Stimulated activated naive CD8-positive, alpha-beta T cell treated with anti-CD3 and anti-CD28 coated beads, Interleukin-15, amount 100 ng/mL, for 72 hours (primary cell): Measurements from ENCODE around the gene ATP6V0E2.
"Not testable (repeated sequence)": the region's sequence is repeated elsewhere in the genome, so short reads cannot be mapped to it uniquely, and the experiment has no call there.

Source experiments
- ATAC-seq: fragments of 150-1000 bp; cut with Tn5 transposase; 2 replicates; pipeline ENCODE4 v1.10.0; 2021; ENCODE audit warnings: mild to moderate bottlenecking, moderate library complexity
- DNase-seq, 2 donors: peaks; one replicate each; pipeline ENCODE4 v3.0.0; 2021 to 2022
- H3K27ac Mint-ChIP-seq, 2 donors: one replicate each; pipeline ENCODE4 v1.8.0; 2022; ENCODE audit warnings: mild to moderate bottlenecking in 2 of 2, mixed read lengths in 2 of 2, moderate library complexity in 2 of 2
- H3K27me3 Mint-ChIP-seq: one replicate; pipeline ENCODE4 v1.8.0; 2022; ENCODE audit warnings: mixed read lengths
- H3K4me1 Mint-ChIP-seq: one replicate; pipeline ENCODE4 v1.8.0; 2022; ENCODE audit warnings: mild to moderate bottlenecking, mixed read lengths
- H3K4me3 Mint-ChIP-seq, 2 donors: one replicate each; pipeline ENCODE4 v1.8.0; 2022; ENCODE audit warnings: mild to moderate bottlenecking in 2 of 2, mixed read lengths in 2 of 2, moderate library complexity in 1 of 2
- H3K9me3 Mint-ChIP-seq, 2 donors: one replicate each; pipeline ENCODE4 v1.8.0; 2022; ENCODE audit warnings: mixed read lengths in 2 of 2

Gene ATP6V0E2

GRCh38 chr7:149879271-149879743 lies 5.5 kb downstream of the ATP6V0E2 start:
- no peak for ATAC-seq
- H3K4me1 Mint-ChIP-seq = peaks cover 58% of the 10 kb centered on the region
- H3K9me3 Mint-ChIP-seq = no peaks in the 10 kb centered on the region
- peak overlapping the region in 1 of 2 donors; percentile 48 for H3K27ac Mint-ChIP-seq
- no peak overlapping the region for H3K4me3 Mint-ChIP-seq
- no peak for DNase-seq
- no peaks in the 10 kb centered on the region for H3K27me3 Mint-ChIP-seq

DNA sequence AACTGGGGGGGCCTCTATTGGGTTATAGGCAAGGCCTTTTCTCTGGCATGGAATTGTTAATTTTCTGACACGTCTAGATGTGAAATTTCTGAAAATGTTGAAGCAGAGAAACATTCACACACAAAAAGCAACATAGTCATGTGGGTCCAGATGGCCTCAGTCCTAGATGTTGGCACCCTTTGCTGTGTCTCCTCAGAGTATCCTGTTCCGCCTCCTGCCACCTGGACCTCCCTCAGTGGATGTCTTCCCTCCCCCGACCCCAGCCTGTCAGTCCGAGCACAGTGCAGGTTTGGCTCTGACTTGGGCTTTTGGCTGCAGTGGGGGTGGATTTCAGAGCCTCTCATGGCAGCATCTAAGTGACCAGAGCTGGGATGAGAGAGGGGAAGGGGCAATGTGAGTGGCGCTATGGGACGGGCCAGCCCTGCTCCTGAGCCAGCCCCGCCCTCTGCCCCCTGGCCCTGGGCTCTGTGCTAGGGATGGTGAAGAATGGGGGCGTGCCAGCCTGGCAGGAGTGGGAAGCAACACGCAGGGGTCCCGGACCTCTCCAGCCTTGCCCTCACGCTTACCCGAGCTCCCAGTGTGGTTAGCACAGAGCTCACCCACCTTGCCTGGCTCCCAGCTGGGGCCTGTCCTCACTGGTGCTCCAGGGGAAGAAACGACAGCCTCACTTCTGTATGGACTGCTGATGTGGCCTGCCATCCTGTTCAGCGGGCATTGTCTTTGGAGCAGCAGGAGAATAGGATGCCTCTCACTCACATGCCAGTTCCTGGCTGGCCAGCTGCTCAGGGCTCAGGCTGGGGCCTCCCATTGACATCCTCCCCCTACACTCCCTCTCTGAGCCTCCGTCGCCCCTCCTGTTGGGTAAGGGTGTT lies 6.2 kb downstream of the ATP6V0E2 start:
- ATAC-seq (no peak), DNase-seq (no peak)
- H3K27me3 Mint-ChIP-seq = no peaks in the 10 kb centered on the region
- H3K27ac Mint-ChIP-seq = peak overlapping the region in 1 of 2 donors; percentile 42
- no peak overlapping the region for H3K4me3 Mint-ChIP-seq
- no peaks in the 10 kb centered on the region for H3K9me3 Mint-ChIP-seq
- peaks cover 51% of the 10 kb centered on the region for H3K4me1 Mint-ChIP-seq

DNA sequence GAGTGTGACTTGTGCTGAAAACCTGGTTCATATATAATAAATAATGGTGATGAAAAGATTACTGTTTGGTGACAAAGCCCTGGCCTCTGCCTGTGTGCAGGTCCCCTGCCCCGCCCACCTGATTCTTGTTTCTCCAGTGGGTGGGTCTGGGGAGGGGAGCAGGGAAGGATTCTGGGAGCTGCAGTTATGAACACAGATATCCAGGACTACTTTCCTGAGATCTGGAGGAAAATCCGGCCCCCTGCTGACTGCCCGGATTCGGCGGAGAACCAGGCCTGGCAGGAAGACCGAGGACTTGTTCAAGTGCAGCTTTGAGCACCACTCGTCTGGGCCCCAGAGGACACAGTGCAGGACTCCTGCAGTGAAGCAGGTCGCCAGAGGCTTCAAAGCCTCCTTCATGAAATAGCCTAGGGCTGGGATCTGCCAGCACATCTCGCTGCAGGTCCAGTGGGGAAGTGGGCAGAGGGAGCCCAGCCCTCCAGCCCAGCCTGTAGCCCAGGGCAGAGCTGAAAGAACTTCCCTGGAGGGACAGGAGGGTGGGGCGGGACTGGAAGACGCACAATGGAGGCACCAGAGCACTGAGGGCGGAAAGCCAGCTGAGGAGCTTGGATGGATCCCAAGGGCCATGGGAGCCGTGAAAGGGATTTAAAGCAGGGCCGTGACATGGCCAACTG lies 7.0 kb downstream of the ATP6V0E2 start:
- no peaks in the 10 kb centered on the region for H3K9me3 Mint-ChIP-seq
- no peak for DNase-seq
- ATAC-seq = no peak
- H3K4me1 Mint-ChIP-seq = peaks cover 43% of the 10 kb centered on the region
- H3K27me3 Mint-ChIP-seq = no peaks in the 10 kb centered on the region
- H3K27ac Mint-ChIP-seq = peak overlapping the region in 1 of 2 donors; percentile 84
- no peak overlapping the region for H3K4me3 Mint-ChIP-seq

DNA sequence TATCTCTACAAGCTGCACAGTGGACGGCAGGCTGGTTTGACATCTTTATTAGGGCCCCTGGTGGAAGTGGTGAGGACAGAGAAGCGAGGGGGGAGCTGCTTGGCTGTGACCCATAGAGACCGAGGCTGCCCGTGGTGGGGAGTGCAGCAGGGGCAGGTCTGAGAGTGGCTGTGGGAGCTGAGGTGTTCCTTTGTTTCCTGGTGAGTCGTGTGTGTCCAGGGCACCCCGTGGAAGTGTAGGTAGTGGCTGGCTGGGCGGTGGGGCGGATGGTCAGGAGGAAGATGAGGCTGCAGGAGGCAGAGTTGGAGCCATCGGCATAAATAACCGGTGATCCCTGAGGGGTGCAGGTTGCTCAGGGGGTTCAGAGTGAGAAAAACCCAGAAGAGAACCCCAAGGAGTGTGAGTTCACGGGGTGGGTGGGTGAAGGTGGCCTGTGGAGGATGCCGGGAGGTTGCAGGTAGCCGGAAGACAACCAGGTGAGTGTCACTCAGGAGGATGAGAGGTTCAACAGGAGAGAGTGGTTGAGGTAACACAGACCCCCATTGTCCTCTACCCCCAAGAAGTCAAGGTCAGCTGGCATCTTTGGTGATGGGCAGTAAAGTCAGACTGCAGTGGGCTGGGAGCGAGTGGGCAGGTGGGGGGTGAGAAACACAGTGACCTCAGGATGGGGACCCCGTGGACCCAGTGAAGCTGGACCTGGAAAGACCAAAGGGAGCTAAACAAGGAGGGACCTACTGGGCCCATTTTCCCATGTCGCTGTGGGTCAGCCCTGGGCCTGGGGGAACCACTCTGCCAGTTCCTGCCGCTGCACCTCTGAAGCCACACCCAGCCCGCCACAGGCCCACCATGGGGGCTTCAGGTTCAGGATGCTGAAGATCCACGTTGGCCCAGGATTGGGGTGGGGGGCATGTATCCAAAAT lies 7.8 kb downstream of the ATP6V0E2 start:
- ATAC-seq (no peak), DNase-seq (no peak)
- no peaks in the 10 kb centered on the region for H3K9me3 Mint-ChIP-seq
- peak overlapping the region in 1 of 2 donors; percentile 49 for H3K27ac Mint-ChIP-seq
- H3K27me3 Mint-ChIP-seq = no peaks in the 10 kb centered on the region
- H3K4me1 Mint-ChIP-seq = peaks cover 39% of the 10 kb centered on the region
- H3K4me3 Mint-ChIP-seq = no peak overlapping the region

DNA sequence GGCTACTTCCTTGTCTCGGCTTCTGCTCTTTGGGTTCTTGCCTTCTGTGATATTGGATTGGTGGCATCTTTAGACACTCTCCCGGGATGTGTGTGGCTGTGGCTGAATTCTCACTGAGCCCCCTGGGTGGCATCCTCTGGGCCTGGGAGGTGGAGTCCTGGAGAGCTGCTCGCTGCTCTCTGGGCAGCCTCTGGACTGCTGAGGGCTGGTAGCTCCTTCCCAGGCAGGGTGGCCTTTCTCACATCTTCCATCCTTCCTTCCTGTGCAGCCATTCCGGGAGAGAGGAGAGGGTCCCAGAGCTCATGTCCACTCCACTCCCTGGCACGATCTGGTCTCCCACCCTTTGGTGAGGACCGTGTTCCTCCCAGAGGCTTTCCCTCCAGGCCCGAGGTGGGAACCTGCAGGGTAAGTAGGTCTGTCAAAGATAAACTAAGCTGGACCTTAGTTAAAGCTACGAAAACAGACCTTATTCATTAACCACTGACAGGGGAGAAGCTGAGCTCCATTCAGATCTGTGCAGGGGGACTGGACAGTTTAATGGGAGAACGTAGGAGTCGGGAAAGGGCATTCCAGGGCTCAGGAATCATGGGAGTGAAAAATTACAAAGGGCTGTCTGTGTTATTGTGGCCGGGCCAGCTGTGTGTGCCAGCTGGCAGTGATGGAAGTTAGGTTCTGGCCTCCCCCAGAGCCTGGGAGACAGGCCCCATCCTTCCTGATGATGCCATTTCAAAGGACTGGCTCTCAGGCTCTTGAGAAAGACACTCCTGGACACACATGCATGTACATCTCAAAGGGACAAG lies 8.7 kb downstream of the ATP6V0E2 start:
- H3K9me3 Mint-ChIP-seq = no peaks in the 10 kb centered on the region
- DNase-seq (no peak), ATAC-seq (no peak)
- no peak overlapping the region for H3K4me3 Mint-ChIP-seq
- H3K4me1 Mint-ChIP-seq = peaks cover 38% of the 10 kb centered on the region
- H3K27me3 Mint-ChIP-seq = no peaks in the 10 kb centered on the region
- no peak overlapping the region for H3K27ac Mint-ChIP-seq

DNA sequence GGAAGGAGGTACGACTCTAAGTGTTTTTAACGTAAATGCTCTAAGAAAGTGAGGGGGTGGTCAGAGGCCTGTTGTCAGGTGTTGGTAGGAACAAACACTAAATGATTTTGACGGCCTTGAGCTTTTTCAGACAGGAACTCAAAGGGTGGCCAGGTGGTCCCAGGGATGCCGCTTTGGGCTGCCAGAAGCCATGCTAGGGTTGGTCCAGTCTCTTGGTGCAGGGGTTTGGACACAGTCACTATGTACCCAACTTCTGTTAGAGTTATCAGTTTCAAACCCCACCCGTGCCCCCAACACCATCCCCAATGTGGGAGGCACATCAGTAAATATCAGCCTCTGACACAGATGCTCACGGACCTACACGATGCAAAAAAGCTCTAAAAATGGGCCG lies 9.3 kb downstream of the ATP6V0E2 start:
- Mint-ChIP-seq H3K9me3 (no peaks in the 10 kb centered on the region), H3K27ac (no peak overlapping the region), H3K4me3 (no peak overlapping the region), H3K27me3 (no peaks in the 10 kb centered on the region), H3K4me1 (peaks cover 32% of the 10 kb centered on the region)
- ATAC-seq = peak; percentile 10
- no peak for DNase-seq

DNA sequence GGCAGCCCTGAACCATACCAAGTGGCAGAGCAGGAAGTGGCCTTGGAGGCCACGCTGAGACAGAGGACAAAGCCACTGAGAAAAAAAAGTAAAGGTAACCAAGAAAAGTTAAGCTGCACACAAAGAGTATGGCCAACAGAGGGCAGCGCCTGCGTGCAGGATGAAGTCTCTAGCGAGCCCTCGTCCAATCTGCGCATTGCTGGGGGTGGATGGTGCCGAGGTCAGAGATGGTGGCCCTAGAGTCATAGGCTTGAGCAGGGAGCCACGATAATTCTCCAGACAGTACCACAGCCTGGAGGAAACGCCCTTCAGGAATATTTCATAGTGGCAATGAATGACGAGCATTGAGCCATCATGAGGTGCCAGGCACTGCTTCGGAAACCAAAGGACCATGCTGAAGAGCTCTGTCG lies 9.7 kb downstream of the ATP6V0E2 start:
- no peaks in the 10 kb centered on the region for H3K9me3 Mint-ChIP-seq
- no peak overlapping the region for H3K4me3 Mint-ChIP-seq
- no peaks in the 10 kb centered on the region for H3K27me3 Mint-ChIP-seq
- H3K4me1 Mint-ChIP-seq = peaks cover 28% of the 10 kb centered on the region
- DNase-seq = peak; percentile 57 to 68
- peak; percentile 87 for ATAC-seq
- no peak overlapping the region for H3K27ac Mint-ChIP-seq

- H3K4me1 Mint-ChIP-seq = peaks cover 24% of the 10 kb centered on the region
- ATAC-seq = no peak
- no peaks in the 10 kb centered on the region for H3K27me3 Mint-ChIP-seq
- no peaks in the 10 kb centered on the region for H3K9me3 Mint-ChIP-seq
- peak overlapping the region in 1 of 2 donors; percentile 49 for H3K27ac Mint-ChIP-seq
- DNase-seq = no peak
- no peak overlapping the region for H3K4me3 Mint-ChIP-seq
These were observed 10.2 kb downstream of the ATP6V0E2 start for GRCh38 chr7:149884016-149884415.

GRCh38 chr7:149884541-149884940 lies 10.8 kb downstream of the ATP6V0E2 start:
- DNase-seq (no peak), ATAC-seq (no peak)
- no peak overlapping the region for H3K4me3 Mint-ChIP-seq
- H3K9me3 Mint-ChIP-seq = no peaks in the 10 kb centered on the region
- H3K4me1 Mint-ChIP-seq = peaks cover 21% of the 10 kb centered on the region
- H3K27ac Mint-ChIP-seq = no peak overlapping the region
- H3K27me3 Mint-ChIP-seq = no peaks in the 10 kb centered on the region

- no peaks in the 10 kb centered on the region for H3K9me3 Mint-ChIP-seq
- no peak overlapping the region for H3K4me3 Mint-ChIP-seq
- H3K4me1 Mint-ChIP-seq = peaks cover 20% of the 10 kb centered on the region
- DNase-seq (no peak), ATAC-seq (no peak)
- H3K27me3 Mint-ChIP-seq = no peaks in the 10 kb centered on the region
- H3K27ac Mint-ChIP-seq = no peak overlapping the region
These were observed 11.6 kb downstream of the ATP6V0E2 start for GRCh38 chr7:149885191-149886017.

GRCh38 chr7:149886018-149886415 lies 12.2 kb downstream of the ATP6V0E2 start:
- no peak overlapping the region for H3K4me3 Mint-ChIP-seq
- no peak overlapping the region for H3K27ac Mint-ChIP-seq
- no peaks in the 10 kb centered on the region for H3K9me3 Mint-ChIP-seq
- DNase-seq (no peak), ATAC-seq (no peak)
- H3K27me3 Mint-ChIP-seq = no peaks in the 10 kb centered on the region
- peaks cover 20% of the 10 kb centered on the region for H3K4me1 Mint-ChIP-seq

GRCh38 chr7:149887311-149887710 lies 13.5 kb downstream of the ATP6V0E2 start:
- Mint-ChIP-seq H3K4me1 (peaks cover 18% of the 10 kb centered on the region), H3K9me3 (no peaks in the 10 kb centered on the region), H3K27me3 (no peaks in the 10 kb centered on the region), H3K27ac (no peak overlapping the region), H3K4me3 (no peak overlapping the region)
- DNase-seq (no peak), ATAC-seq (no peak)

GRCh38 chr7:149890715-149891114 lies 16.9 kb downstream of the ATP6V0E2 start:
- ATAC-seq, H3K4me3 Mint-ChIP-seq, H3K4me1 Mint-ChIP-seq, H3K27me3 Mint-ChIP-seq, DNase-seq, H3K27ac Mint-ChIP-seq, H3K9me3 Mint-ChIP-seq: not testable (repeated sequence)

DNA sequence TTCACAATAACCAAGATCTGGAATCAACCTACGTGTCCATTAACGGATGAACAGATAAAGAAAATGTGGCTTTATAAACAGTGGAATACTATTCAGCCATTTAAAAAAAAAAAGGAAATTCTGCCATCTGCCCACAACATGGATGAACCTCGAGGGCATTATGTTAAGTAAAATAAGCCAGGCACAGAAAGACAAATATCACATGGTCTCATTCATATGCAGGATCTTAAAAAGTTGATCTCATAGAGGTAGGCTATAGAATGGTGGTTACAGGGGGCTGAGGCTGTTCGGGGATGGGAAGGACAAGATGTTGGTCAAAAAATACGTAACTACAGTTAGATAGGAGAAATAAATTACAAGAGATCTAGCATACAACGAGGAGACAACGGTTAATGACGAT lies 21.2 kb downstream of the ATP6V0E2 start:
- not testable (repeated sequence) for ATAC-seq, H3K27ac Mint-ChIP-seq, H3K9me3 Mint-ChIP-seq, H3K4me3 Mint-ChIP-seq, DNase-seq, H3K27me3 Mint-ChIP-seq, H3K4me1 Mint-ChIP-seq
